Left cardiac atrium (tissue), 4 donors: Measurements from ENCODE around the gene LHPP. TPM values are rescaled to one million over a fixed set of nuclear protein-coding genes. Genes with fewer than 3 reads are reported as not detected.
A peak's percentile ranks its signal among the peaks of the same experiment; 100 is the strongest.
"Not testable (repeated sequence)": the region's sequence is repeated elsewhere in the genome, so short reads cannot be mapped to it uniquely, and the experiment has no call there.

Experiments
- ATAC-seq, 2 donors: fragments of 200-7000 bp; cut with Tn5 transposase; one replicate each; pipeline ENCODE4 v1.9.1; 2020; ENCODE audit warnings: mild to moderate bottlenecking in 2 of 2, moderate library complexity in 2 of 2
- DNase-seq: peaks from one replicate; pipeline ENCODE4 v3.0.0-alpha.2; 2020
- intact Hi-C, 2 donors: fragments of 100-400 bp; cut with DNase I; formaldehyde crosslinking; loops; one replicate each; pipeline versions ENCODE4 v1.14.1 to v1.15.1; 2022 to 2023
- total RNA-seq, 2 donors: library from RNA; stranded (reverse); fragmentation: NEBNext Ultra II Directional; extraction: Animal tissue kit (Norgen Biotek cat#: 25700); gene quantifications; one replicate each; pipeline ENCODE4 v1.2.1, GENCODE V29; 2021
- donor health status: DM: no; HTN: yes; CAD: no.
- donor health status: DM: no; HTN: yes; CAD: no; lungs with severe emphysema.
- donor health status: DM: yes; HTN: yes; CAD: no.
- donor health status: Dilated cardiomyopathy.

LHPP gene
- total RNA-seq, 2 donors from 2014 or later, result 11.6 to 16.4 TPM

DNA sequence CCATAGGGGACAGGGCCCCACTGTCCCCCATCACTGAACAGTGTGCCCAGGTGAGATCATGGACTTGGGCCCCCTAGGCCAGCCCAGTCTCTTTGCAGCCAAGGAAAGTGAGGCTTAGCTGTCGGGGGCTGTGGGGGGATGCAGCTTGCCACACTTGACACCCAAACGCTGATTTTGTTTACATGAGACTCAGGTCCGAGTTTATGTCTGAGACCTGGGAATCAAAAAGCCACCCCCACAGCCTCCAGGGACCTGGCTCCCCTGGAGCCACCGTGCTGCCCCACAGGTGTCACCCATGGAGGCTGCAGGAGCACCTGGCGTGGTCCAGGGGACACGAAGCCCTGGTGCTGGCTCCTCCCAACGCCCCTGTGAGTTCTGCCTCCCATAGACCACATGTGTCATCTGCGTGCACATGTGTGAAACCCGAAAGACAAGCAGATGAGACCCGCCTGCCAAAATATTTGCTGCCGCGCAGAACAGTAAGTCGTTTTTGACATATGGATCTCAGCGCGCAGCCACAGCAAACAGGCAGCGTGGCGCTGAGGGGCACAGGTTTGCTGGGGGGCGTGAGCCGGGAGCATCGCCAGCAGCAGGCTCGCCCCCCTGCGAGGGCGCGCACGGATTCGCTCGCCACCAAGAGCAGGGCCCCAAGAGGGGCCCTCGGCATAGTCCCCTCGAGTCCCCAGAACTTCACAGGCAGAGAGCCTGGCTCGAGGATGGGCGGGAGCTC is 112.3 kb downstream of the LHPP start:
- DNase-seq, result peak; percentile 10
- ATAC-seq, result no peak
- intact Hi-C loops, result no loop called here

DNA sequence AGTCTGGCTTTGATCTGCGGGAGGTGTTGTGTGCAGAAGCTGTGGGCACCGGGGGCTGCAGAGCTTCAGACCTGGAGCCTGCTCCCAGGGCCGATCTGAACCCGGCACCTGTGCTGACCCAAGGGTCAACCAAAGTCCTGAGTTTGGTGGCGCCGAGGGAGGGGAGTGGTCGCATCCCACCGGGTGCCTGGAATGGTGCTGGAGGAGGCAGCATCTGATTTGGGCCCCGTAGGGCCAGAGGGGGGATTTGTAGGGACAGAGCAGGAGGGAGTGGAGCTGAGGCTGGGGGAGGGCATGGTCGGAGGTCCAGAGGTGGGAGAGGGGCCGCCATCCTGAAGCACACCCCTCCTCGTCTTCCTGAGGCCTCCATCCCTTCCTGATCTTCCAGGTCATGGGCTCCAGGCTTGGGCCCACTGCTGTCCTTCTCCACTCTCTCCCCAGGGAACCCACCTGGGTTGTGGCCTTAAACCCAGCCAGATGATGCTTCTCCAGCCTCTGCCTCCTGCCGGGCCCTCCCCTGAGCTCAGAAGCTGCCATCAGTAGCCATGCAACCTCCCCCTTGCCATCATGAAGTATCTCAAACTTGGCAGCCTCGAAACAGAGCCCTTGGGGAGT is 112.9 kb downstream of the LHPP start:
- DNase-seq (peak; percentile 17), ATAC-seq (no peak)
- intact Hi-C loops, result no loop called here

DNA sequence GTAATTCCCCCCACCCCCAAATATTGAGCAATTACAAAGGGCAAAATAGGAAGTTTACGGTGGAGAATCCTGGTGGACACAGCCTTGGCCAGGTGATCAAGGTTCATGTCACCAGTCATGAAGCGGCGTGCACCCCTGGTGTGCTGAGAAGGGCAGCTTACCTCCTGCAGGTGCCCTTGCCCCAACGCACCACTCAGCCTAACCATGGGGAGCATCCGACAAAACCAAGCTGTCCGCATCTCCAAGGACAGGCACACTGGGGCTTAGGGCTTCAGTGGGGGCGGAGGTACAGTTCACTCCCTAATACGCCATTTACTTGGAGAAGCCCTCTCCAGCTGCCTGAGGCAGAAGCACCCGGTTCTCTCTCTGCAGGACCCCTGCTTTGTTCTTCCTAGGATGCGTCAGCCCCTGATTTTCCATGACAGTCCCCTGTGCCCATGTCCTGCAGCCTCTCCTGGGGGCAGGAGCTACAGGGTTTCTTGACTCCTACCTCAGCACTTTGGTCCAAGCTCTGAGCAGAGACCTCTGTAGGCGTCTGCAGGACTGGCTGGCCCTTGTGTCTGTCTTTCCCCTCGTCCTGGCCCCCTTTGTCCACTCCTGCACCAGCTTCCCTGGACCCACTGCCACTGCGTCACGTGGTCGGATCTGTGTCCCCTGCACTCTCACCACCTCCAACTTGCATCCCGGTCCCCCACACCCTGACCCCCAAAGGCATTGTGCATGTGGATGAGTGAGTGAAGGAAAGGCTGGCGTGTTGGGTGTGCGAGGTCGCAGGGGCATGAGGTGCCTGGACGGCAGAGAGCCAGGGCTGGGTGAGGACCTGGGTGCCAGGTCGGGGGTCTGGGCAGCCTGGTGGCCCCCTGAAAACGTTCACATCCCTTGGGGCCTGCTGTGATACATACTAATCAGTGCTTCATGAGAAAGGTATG is 113.7 kb downstream of the LHPP start:
- DNase-seq, result peak; percentile 18
- intact Hi-C loops, result no loop called here
- no peak for ATAC-seq

DNA sequence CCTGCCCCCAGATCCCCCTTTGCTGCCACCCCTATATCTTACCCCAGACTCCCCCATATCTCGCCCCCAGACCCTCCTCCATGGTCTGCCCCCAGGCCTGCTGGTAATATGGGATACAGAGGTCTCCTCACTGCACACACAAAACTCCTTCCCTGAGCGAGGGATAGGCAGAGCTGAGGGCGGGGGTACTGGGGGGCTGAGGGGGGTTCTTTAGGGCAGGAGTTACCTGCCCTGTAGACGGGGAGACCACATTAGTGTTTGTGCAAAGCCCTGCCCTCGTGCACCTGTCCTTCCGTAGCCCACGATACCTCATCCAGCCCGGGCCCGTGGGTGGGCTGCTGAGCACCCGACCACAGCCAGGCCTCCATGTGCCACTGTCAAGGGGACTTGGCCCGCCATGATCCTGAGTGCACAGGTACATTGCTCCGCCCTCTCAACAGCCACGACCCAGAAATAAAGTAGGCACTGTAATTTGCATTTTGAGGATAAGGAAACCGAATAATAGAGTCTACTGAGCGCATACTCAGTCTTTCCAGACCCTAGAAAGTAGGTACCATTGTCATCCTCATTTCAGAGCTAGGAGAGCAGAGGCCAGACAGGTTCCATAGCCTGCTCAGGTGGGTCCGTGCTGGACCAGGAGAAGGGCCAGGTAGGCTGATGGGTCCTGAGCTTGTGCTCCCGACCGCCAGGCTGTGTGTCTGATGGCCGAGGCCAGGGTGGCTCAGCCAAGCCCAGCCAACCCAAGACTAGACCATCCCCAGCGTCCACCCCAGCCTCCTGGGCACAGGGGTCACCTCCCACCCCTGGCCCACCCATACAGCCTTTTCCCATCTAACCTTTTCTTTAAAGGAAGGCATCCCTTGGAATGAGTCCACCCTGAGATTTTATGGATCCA is 115.2 kb downstream of the LHPP start:
- ATAC-seq, result no peak
- intact Hi-C loops, result no loop called here
- peak; percentile 17 for DNase-seq

DNA sequence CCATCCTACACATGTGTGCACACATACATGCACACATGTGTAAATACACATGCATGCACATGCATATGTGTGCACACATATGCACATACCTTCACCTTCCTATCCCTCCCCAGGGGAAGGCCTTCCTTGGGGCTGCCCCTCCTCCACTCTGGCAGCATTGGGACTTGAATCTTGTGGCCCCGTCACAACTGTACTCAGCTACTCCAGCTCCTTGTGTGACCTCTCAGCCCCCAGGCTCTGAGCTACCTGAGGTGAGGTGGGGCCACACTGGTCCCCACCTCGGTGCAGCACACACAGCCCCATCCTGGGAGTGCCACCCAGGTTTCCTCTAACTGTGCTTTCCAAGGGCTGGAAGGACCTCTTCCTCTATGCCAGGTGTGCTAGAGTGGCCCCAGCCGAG is 116.0 kb downstream of the LHPP start:
- intact Hi-C loops, result no loop called here
- no peak for DNase-seq
- ATAC-seq, result no peak

DNA sequence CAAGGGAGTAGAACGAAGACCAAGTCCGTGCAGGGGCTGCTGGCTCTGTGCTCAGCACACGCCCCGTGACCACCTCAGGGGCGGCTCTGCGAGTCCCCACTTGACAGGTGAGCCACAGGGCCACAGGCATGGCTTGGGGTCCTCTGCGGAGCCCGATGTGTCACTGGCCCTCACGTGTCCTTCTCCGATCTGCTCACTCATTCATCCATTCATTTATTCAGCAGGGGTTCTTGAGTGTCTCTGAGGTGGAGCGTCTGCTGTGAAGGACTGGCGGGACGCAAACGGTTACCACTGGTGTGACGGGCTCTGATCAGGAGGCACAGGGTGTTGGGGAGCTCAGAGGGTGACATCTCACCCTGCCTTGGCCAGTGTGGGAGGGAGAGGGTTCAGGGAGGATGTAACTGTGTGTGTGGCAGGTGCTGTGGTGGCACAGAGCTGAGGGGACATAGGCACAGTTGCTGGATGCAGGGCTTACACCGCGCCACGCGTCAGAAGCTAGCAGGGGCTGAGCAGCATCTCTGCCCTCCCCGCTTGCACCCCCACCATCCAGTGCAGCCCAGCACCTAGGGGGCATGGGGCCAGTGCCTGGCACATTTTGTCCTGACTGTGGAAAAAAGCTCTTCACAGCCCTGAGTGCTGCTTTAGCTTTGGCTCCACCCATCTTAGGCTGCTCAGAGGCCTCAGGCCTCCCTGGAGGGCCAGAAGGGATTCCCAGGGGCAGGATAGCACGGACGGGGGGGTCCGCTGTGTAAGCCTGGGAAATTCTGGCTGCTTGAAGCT is 116.8 kb downstream of the LHPP start:
- ATAC-seq (no peak), DNase-seq (peak; percentile 19)
- intact Hi-C loops, result no loop called here

DNA sequence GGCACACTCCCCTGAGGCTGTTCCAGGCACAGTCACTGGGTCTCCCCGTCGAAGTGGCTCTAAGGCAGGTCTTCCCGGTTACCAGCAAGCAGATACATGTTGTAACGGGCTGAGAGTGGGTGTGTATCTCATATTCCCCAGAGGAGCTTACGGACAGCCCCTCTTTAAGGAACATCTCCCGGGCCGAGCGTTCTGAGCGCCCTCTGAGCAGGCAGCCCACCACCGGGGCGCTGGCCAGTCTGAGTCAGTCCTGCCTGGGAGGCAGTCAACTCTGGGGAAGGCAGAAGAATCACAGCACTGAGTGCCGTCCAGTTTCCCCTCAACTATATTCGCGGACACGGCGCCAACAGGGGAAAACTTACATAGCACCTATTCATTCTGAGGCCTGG is 117.4 kb downstream of the LHPP start:
- DNase-seq, result peak; percentile 23
- intact Hi-C loops, result no loop called here
- no peak for ATAC-seq

DNA sequence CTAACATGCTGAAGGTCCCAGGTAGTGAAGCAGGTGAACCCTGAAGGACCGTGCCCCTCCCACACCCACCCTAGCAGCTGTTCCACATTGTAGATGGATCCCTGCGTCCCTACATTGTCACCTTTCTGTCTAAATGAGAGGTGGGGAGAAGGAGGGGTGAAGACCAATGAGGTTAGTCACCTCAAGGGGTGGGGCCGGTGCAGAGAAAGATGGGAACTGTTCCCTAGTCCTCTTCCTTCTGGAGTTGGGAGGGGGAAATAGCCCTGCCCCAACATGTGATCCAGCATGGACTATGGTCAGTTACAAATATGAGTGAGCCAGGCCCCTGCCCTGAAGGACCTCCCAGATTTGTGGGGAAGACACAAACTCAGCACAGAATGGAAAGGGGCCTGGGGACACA is 124.5 kb downstream of the LHPP start:
- DNase-seq (no peak), ATAC-seq (no peak)
- intact Hi-C loops, result no loop called here

DNA sequence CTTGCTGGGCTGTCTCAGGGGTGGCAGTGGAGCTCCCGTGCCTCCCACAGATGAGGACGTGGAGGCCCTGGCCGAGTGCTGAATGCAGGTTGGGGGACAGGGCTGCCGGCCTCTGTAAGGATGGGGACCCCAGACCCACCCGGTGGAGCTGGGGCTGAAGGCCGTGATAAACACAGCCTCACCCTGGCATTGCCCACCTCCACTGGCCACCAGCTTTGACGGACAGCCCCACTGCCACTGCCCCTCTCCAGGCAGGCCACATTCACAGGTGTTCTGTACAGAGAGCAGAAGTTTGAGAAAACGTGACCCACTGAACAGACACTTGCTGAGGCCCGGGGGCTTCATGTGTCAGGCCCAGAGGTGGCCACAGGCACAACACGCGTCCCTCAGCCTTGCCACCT is 126.2 kb downstream of the LHPP start:
- DNase-seq, result peak; percentile 11
- no peak for ATAC-seq
- intact Hi-C loops, result no loop called here

DNA sequence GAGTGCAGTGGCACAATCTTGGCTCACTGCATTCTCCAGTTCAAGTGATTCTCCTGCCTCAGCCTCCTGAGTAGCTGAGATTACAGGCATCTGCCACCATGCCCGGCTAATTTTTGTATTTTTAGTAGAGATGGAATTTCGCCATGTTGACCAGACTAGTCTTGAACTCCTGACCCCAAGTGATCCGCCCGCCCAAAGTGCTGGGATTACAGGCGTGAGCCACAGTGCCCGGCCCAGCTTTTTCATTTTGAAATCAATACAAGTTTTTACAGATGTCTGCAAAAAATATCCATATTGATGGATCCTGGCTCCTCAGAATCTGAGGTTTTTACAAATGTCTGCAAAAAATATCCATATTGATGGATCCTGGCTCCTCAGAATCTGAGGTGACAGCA is 126.7 kb downstream of the LHPP start:
- intact Hi-C loops, ATAC-seq, DNase-seq: not testable (repeated sequence)

DNA sequence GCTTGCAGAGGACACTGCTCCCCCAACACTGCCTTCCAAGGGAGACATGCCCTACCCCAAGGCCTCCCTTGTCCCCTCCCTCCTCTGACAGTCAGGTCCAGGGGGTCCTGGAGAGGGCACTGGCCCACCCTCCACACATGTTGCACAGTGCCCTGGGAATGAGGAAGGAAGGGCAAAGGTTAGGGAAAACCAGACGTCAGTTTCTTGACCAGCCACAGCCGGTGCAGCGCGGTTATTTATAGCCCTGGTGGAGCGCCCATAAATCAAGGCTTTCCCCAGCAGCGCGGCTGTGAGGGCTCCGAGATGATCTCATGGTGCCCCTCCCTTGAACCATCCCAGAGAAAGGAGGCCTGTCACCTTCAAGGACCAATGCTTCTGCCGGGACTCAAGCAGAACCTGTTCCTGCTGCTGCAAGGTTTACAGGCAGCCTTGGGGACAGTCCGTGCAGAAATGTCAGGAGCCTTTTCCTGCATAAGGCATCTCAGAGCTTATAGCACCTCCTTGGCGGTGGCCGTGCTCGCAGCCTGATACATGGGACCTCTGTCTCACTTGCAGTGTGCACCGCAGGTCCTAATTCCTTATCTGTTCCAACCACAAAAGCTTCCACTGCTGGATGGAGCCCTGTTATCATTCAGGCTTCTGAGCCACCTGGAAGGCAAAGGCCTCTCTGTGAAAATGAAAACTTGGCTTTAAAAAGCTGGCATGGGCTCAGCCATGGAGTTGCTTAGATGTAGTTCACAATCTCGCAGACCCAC is 127.3 kb downstream of the LHPP start:
- ATAC-seq (peak; percentile 87 to 91), DNase-seq (peak; percentile 41)
- intact Hi-C loops, result no loop called here

DNA sequence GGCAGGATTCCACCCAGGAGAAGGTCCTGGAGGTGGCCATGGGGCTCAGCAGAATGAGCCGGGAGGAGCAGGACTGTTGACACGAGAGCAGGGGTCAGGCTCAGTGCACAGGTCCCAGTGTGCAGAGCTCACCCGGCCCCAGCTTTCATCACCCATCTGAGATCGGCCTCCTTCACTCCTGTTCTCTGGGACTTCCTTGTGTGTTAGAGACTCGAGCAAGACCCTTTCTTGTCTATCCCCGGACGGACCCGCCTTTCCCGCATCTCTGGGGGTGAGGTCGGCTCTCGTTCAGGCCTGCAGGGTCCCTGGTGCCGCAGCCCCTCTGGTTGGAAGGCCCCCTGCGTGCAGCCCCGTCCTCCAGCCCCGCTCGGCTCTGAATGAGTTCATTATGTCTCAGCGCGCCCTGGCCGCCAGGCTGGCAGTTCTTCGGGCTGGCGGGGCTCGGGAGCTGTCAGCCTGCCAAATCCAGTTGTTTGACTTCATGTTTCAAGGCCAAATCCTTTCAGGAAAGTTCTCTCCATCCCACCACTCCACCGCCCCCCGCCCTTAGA is 127.9 kb downstream of the LHPP start:
- DNase-seq (peak; percentile 33), ATAC-seq (peak; percentile 31 to 43)
- intact Hi-C loops, result no loop called here

DNA sequence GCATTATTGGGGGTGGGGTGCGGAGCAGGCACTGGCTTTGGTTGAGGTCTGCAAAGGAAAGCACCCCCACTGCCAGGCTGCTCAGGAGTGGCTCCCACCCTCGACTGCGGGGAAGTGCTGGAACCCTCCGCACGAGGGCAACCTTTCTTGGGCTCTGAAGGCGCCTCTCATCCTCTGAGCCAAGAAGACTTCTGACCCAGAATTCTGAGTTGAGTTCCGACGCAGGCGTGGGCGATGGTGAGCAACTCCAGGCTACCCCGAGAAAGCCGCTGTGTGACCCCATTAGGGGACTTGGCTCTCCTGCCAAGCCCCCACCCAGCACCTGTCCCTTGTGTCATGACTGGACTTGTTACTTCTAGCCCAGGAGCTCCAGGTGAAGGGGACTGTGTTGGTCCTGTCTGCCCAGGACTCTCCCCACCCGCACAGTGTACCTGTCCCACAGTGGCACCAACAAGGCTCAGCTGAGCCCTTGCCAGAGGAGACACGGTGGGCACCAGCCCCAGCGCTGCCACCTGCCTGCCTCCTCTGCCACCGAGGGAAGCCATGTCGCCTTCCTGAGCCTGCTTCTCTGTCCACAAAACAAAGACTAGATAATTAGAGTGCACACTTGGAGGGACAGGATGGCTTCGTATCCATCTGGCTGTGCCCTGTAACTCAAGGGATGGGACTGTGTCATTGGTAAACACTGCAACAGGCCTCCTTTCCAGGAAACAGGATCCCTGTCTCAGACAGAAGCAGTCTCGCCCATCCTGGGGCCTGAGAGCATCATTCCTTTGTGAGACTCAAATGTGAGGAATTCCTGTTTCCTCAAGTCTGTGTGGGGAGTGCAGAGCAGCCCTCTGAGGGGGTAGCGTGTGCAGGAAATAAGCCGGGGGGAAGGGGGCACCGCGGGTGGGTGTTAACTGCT is 128.8 kb downstream of the LHPP start:
- intact Hi-C loops, result no loop called here
- DNase-seq (peak; percentile 13), ATAC-seq (no peak)

DNA sequence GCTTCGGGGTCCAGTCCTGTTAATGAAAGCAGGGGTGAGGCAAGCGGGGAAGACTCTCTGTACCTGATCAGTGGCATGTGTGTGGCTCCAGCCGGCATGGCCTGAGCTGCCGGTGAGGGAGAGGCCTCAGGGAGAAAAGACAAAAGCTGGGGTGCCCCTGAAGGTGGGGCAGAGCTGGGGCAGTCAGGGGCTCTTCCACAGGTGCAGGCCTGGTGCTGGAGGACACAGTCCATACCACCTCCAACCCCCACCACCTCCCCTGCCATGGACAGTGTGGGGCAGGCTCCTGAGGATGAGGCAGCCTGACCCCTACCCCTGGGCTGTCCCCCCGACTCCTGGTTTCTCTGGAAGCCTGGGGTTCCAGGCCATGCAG is 129.5 kb downstream of the LHPP start:
- intact Hi-C loops, result no loop called here
- ATAC-seq (no peak), DNase-seq (peak; percentile 9)

DNA sequence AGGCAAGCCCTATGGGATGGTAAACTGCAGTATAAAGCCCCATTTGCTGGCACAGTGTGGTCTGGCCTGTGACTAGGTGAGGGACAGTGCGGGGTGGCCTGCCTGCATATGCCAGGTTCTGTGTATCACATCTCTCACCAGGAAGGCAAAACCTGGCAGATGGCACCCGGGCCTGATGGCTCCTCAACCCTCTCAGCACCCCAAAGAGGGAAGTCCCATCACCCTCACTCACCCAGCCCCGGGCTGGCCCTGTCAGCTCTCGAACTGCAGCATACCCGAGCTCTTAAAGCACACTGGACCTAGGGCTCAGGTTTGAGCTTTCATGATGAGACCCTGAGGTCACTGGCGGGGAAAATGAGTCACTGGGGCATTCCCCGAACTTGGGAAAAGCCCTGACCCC is 130.5 kb downstream of the LHPP start:
- DNase-seq (peak; percentile 6), ATAC-seq (no peak)
- intact Hi-C loops, result no loop called here

DNA sequence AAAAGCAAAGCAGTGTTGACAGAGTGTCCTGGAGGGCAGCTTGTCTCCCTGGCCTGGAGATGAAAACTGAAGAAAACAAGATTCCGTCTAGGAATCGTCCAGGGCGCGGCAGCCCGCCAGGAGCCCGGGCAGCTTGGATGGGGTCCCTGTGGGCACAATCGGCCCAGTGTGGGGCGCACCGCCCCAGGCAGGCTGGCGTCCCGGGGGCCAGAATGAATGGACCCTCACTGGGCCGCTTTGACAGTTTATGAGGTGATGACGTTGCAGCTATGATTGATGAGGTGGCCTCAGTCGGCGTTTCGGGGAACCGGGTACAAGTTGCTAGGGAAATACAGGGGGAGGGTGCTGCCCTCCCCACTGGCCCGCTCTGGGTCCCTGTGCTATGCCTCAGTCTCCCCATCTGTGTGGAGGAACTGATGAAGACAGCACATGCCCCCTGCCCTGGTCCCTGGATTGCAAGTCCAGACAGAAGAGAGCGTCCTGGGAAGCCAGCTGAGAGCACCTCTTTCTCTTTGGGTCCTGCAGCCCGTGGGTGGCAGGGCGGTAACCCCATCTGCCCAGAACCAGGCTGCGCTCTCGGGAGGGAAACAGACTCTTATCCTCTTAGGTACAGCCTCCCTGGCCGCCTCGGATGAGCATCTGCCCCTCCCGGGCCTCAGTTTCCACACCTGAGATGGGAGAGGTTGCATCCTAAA is 131.3 kb downstream of the LHPP start:
- ATAC-seq, result no peak
- intact Hi-C loops, result no loop called here
- peak; percentile 5 for DNase-seq
